Fibroblast of lung (primary cell): ENCODE measurements around the gene TACC2.

ENCODE experiments used
- CTCF ChIP-seq, 2 donors: IDR thresholded peaks in 1 of 2; conservative IDR thresholded peaks in 1 of 2; 1 replicate in 1 of 2; 2 replicates in 1 of 2; pipeline ENCODE4 v1.5.1; 2011 to 2012; ENCODE audit warnings: low read length in 2 of 2, control low read depth in 1 of 2, inconsistent platforms in 1 of 2, low read depth in 1 of 2, mild to moderate bottlenecking in 1 of 2
- EZH2 ChIP-seq: IDR thresholded peaks from 2 replicates; pipeline ENCODE4 v1.5.1; 2012; ENCODE audit warnings: low read length, control low read depth, mild to moderate bottlenecking; ENCODE audit errors: missing control alignments

GRCh38 chr10:121981346-121981745 is 7.6 kb upstream of the TACC2 start:
- TF ChIP-seq CTCF (conservative IDR thresholded peaks at IDR 0.05 in 1 of 2, IDR thresholded peaks at IDR 0.05 in 1 of 2; ENCODE audit: low read depth in 1 of 2, low read length in 2 of 2), result no peak
- no peak for TF ChIP-seq EZH2
